Renal cortical epithelial cell (primary cell): Measurements from ENCODE around the gene PCDHGB4. TPM values are rescaled to one million over a fixed set of nuclear protein-coding genes. Genes with fewer than 3 reads are reported as not detected.
A peak's percentile ranks its signal among the peaks of the same experiment; 100 is the strongest.
"Not testable (repeated sequence)": the region's sequence is repeated elsewhere in the genome, so short reads cannot be mapped to it uniquely, and the experiment has no call there.

Source experiments
- DNase-seq: peaks from one replicate; pipeline ENCODE4 v3.0.0-alpha.2; 2011; ENCODE audit warnings: low read depth
- total RNA-seq: library from RNA; depleted of rRNA; stranded (reverse); fragments of >200 nt; gene quantifications from 2 replicates; pipeline ENCODE4 v1.2.3, GENCODE V29; 2014

The PCDHGB4 gene
- total RNA-seq, 1 donor from 2014 or later = 12.5 TPM

GRCh38 chr5:141398608-141399007 is 11.1 kb downstream of the PCDHGB4 start:
- DNase-seq = no peak

- DNase-seq = no peak
These were observed 12.2 kb downstream of the PCDHGB4 start for GRCh38 chr5:141399555-141400258.

- peak; percentile 15 for DNase-seq
These were observed 15.2 kb downstream of the PCDHGB4 start, which contains the start of gene PCDHGA9 for GRCh38 chr5:141402553-141403243. Gene PCDHGA9 (plus strand): TSS chr5:141402778. CDS start chr5:141402953, 175 bp downstream.

- DNase-seq = no peak
These were observed 15.9 kb downstream of the PCDHGB4 start for GRCh38 chr5:141403387-141403786.

- peak; percentile 7 for DNase-seq
These were observed 20.4 kb downstream of the PCDHGB4 start, which contains the start of gene PCDHGB6 for GRCh38 chr5:141407790-141408505. Gene PCDHGB6 (plus strand): TSS chr5:141408021. CDS start chr5:141408203, 182 bp downstream.

GRCh38 chr5:141409598-141410306 is 22.3 kb downstream of the PCDHGB4 start:
- no peak for DNase-seq

- no peak for DNase-seq
These were observed 24.1 kb downstream of the PCDHGB4 start for GRCh38 chr5:141411575-141411974.

- DNase-seq = peak; percentile 30
These were observed 25.5 kb downstream of the PCDHGB4 start, which contains the start of gene PCDHGA10 for GRCh38 chr5:141412854-141413539. Gene PCDHGA10 (plus strand): TSS chr5:141412987. CDS start chr5:141413176, 189 bp downstream.

GRCh38 chr5:141413540-141414069 is 26.1 kb downstream of the PCDHGB4 start:
- no peak for DNase-seq

GRCh38 chr5:141414548-141415274 is 27.2 kb downstream of the PCDHGB4 start:
- not testable (repeated sequence) for DNase-seq

GRCh38 chr5:141415275-141415618 is 27.7 kb downstream of the PCDHGB4 start:
- DNase-seq = not testable (repeated sequence)

GRCh38 chr5:141417494-141418172 is 30.1 kb downstream of the PCDHGB4 start, which contains the start of gene PCDHGB7:
Gene PCDHGB7 (plus strand): TSS chr5:141417677. CDS start chr5:141417860, 183 bp downstream.
- peak; percentile 58 for DNase-seq

- no peak for DNase-seq
These were observed 31.8 kb downstream of the PCDHGB4 start for GRCh38 chr5:141419074-141419880.

- DNase-seq = peak; percentile 13
These were observed 33.5 kb downstream of the PCDHGB4 start, which contains the start of gene PCDHGA11 for GRCh38 chr5:141420855-141421488. Gene PCDHGA11 (plus strand): TSS chr5:141421051. CDS start chr5:141421228, 177 bp downstream.

- DNase-seq = no peak
These were observed 34.0 kb downstream of the PCDHGB4 start for GRCh38 chr5:141421489-141421855.

- DNase-seq = no peak
These were observed 35.3 kb downstream of the PCDHGB4 start for GRCh38 chr5:141422742-141423291.

GRCh38 chr5:141427783-141428426 is 40.4 kb downstream of the PCDHGB4 start:
- DNase-seq = no peak
